ENCODE measurements around the gene ZNF578. TPM values are rescaled to one million over a fixed set of nuclear protein-coding genes. Genes with fewer than 3 reads are reported as not detected.

The ZNF578 gene
- polyA plus RNA-seq, 3 donors = 0.05 TPM; not detected in 2

DNA sequence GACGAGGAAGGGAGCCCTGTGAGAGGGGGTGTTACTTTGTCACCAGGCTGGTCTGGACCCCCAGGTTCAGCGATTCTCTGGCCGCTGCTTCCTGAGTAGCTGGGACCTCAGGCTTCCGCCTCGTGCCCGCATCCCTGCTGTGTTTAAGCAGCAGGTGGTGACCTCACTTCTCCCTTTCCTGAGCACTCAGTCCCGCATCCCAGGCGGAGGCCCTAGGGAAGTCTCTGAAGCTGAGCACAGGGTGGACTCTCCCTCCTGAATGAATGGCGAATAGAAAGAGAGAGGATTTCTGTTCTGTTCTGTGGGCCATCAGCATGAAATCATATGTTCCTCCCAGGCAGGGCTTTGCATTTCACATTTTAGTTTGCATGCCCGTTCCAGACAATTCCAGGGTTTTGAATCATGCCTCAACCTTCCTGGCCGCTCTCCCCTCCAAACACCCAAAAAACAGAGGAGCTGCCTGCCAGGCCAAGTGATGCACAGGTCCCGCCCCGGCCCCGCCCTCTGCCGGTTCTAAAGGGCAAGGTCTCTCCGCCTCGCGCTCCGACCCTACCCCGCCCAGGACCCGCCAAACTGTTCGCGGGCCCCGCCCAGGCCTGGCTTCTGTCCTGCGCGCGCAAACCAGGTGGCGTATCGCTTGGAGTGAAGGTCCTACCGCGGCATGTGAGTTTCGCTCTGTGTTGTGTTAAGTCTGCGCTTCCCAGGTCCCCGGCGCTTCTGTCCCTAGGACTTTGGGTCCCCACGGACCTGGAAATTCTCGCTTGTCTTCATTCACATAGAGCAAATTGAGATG lies 39.0 kb downstream of the ZNF578 start:
- intact Hi-C loops (cut with micrococcal nuclease) = no loop called here
- TF ChIP-seq, protein P1, sequence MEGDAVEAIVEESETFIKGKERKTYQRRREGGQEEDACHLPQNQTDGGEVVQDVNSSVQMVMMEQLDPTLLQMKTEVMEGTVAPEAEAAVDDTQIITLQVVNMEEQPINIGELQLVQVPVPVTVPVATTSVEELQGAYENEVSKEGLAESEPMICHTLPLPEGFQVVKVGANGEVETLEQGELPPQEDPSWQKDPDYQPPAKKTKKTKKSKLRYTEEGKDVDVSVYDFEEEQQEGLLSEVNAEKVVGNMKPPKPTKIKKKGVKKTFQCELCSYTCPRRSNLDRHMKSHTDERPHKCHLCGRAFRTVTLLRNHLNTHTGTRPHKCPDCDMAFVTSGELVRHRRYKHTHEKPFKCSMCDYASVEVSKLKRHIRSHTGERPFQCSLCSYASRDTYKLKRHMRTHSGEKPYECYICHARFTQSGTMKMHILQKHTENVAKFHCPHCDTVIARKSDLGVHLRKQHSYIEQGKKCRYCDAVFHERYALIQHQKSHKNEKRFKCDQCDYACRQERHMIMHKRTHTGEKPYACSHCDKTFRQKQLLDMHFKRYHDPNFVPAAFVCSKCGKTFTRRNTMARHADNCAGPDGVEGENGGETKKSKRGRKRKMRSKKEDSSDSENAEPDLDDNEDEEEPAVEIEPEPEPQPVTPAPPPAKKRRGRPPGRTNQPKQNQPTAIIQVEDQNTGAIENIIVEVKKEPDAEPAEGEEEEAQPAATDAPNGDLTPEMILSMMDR (IDR thresholded peaks at IDR 0.05) = no peak
- no peak overlapping the region for H3K4me2 ChIP-seq (replicated peaks; ENCODE audit: extremely low read depth, low read length, poor library complexity, severe bottlenecking)
- peaks cover 83 to 87% of the 10 kb centered on the region in 2 donors for H3K9me3 ChIP-seq (replicated peaks in 1 of 2; ENCODE audit: control insufficient read depth in 1 of 2, insufficient read depth in 1 of 2, low read length in 2 of 2)
- H3K36me3 Mint-ChIP-seq = no peaks in the 10 kb centered on the region
- peak overlapping the region in 1 of 3 experiments; percentile 39 for H3K4me3 ChIP-seq (replicated peaks in 1 of 3; ENCODE audit: low read depth in 2 of 3, low read length in 3 of 3)
- no peaks in the 10 kb centered on the region for H3K27me3 ChIP-seq (ENCODE audit: control insufficient read depth in 2 of 2, insufficient read depth in 2 of 2, low read length in 2 of 2)
- WGBS (ENCODE audit: insufficient coverage) = 49% methylated on average over 34 of the region's 37 CpGs
- H3K27ac Mint-ChIP-seq = peak overlapping the region in 1 of 7 donors; percentile 45
- no peaks in the 10 kb centered on the region for H3K36me3 ChIP-seq (replicated peaks in 1 of 2; ENCODE audit: control insufficient read depth in 1 of 2, insufficient read depth in 2 of 2, low read length in 2 of 2)
- H3K9me3 Mint-ChIP-seq = peaks cover 41 to 93% (median 85%) of the 10 kb centered on the region in 7 donors
- H3K9ac ChIP-seq (ENCODE audit: insufficient read depth, low read length, poor library complexity, severe bottlenecking) = no peak overlapping the region
- no peak overlapping the region for H3K27ac ChIP-seq (ENCODE audit: low read depth in 1 of 2, low read length in 2 of 2)
- no peaks in the 10 kb centered on the region for H4K20me1 ChIP-seq (ENCODE audit: insufficient read depth, low read length)
- no peaks in the 10 kb centered on the region for H3K4me1 ChIP-seq (ENCODE audit: control insufficient read depth in 1 of 2, insufficient read depth in 2 of 2, low read length in 2 of 2)
- peak overlapping the region; percentile 41 to 55 for H3K4me3 Mint-ChIP-seq
- peaks cover 2 to 5% (median 3%) of the 10 kb centered on the region in 3 donors for H3K27me3 Mint-ChIP-seq (ENCODE audit: low read depth in 3 of 3)
- H3K79me2 ChIP-seq (ENCODE audit: insufficient read depth, low read length) = no peaks in the 10 kb centered on the region
- H2AFZ ChIP-seq (ENCODE audit: insufficient read depth, low read depth, low read length, poor library complexity, severe bottlenecking) = no peak overlapping the region
- H3K4me1 Mint-ChIP-seq = peaks cover 4% of the 10 kb centered on the region
- no peak for DNase-seq

DNA sequence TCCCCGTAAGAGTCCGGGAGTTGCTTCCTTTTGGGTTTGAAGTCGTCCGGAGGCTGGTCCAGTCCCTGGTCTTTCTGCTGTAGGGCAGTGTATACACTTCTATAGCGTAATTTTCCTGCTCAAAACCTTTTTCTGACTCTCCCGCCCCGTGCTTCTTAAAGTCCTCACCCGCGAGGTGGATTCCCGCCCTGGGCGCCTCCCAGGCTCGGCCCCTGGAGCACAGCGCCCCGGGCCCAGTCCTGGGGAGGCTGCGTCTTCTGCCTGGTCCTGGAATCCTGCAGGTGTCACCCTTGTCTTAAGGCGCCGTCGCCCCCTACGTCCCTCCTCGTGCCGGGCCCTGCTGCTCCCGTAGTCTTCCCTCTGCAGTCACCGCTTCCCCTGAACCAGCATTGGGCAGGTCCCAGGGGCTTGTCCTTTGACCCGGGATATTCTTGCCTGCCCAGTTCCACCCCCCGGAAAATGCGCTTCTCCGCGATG lies 39.7 kb downstream of the ZNF578 start:
- TF ChIP-seq, protein P1 (IDR thresholded peaks at IDR 0.05) = no peak
- WGBS (ENCODE audit: insufficient coverage) = 32% methylated on average over 28 of the region's 28 CpGs
- Histone ChIP-seq H2AFZ (ENCODE audit: insufficient read depth, low read depth, low read length, poor library complexity, severe bottlenecking) (no peak overlapping the region), H3K27ac (ENCODE audit: low read depth in 1 of 2, low read length in 2 of 2) (no peak overlapping the region), H3K36me3 (replicated peaks in 1 of 2; ENCODE audit: control insufficient read depth in 1 of 2, insufficient read depth in 2 of 2, low read length in 2 of 2) (no peaks in the 10 kb centered on the region), H3K4me3 (replicated peaks in 1 of 3; ENCODE audit: low read depth in 2 of 3, low read length in 3 of 3) (peak overlapping the region in 1 of 3 experiments; percentile 39), H3K27me3 (ENCODE audit: control insufficient read depth in 2 of 2, insufficient read depth in 2 of 2, low read length in 2 of 2) (no peaks in the 10 kb centered on the region), H3K9ac (ENCODE audit: insufficient read depth, low read length, poor library complexity, severe bottlenecking) (no peak overlapping the region), H3K4me1 (ENCODE audit: control insufficient read depth in 1 of 2, insufficient read depth in 2 of 2, low read length in 2 of 2) (no peaks in the 10 kb centered on the region), H4K20me1 (ENCODE audit: insufficient read depth, low read length) (no peaks in the 10 kb centered on the region), H3K9me3 (replicated peaks in 1 of 2; ENCODE audit: control insufficient read depth in 1 of 2, insufficient read depth in 1 of 2, low read length in 2 of 2) (peaks cover 83% of the 10 kb centered on the region in 2 donors), H3K4me2 (replicated peaks; ENCODE audit: extremely low read depth, low read length, poor library complexity, severe bottlenecking) (no peak overlapping the region), H3K79me2 (ENCODE audit: insufficient read depth, low read length) (no peaks in the 10 kb centered on the region)
- H3K27ac Mint-ChIP-seq = no peak overlapping the region
- intact Hi-C loops (cut with micrococcal nuclease) = no loop called here
- no peak for DNase-seq
- H3K36me3 Mint-ChIP-seq = no peaks in the 10 kb centered on the region
- peaks cover 2 to 5% (median 3%) of the 10 kb centered on the region in 3 donors for H3K27me3 Mint-ChIP-seq (ENCODE audit: low read depth in 3 of 3)
- H3K4me3 Mint-ChIP-seq = peak overlapping the region; percentile 41 to 55
- peaks cover 4% of the 10 kb centered on the region for H3K4me1 Mint-ChIP-seq
- peaks cover 41 to 93% (median 85%) of the 10 kb centered on the region in 7 donors for H3K9me3 Mint-ChIP-seq

Measured in CD14-positive monocyte (primary cell).